SH-SY5Y (cell line): ENCODE results near the gene NR2C1.

Experiments used
- GATA2 ChIP-seq: IDR thresholded peaks from 2 replicates; pipeline ENCODE4 v1.6.1; 2011; ENCODE audit warnings: mild to moderate bottlenecking, low read depth, low read length
- GATA3 ChIP-seq: IDR thresholded peaks from 2 replicates; pipeline ENCODE4 v1.6.1; 2011; ENCODE audit warnings: low read depth, mild to moderate bottlenecking, low read length, moderate library complexity

- no peak for TF ChIP-seq GATA2
- TF ChIP-seq GATA3: no peak
Observed at GRCh38 chr12:94994312-94994711, 79.1 kb downstream of the NR2C1 start.
